Esophagus muscularis mucosa (tissue), 4 donors: Measurements from ENCODE around the gene SLC22A3. TPM values are rescaled to one million over a fixed set of nuclear protein-coding genes. Genes with fewer than 3 reads are reported as not detected.

Source experiments
- DNase-seq: peaks from one replicate; pipeline ENCODE4 v3.0.0-alpha.2; 2017; ENCODE audit errors: extremely low spot score
- H3K27ac ChIP-seq, 4 donors: fragments of 200-600 bp; sonication (generic); replicated peaks in 1 of 4; 1 replicate in 3 of 4; 2 replicates in 1 of 4; pipeline ENCODE4 v1.5.1; 2016 to 2019; ENCODE audit warnings: mild to moderate bottlenecking in 1 of 4
- H3K27me3 ChIP-seq, 4 donors: fragments of 200-600 bp; sonication (generic); one replicate each; pipeline versions ENCODE4 v1.5.1 to v1.6.0; 2016 to 2019
- H3K36me3 ChIP-seq, 4 donors: fragments of 200-600 bp; sonication (generic); one replicate each; pipeline ENCODE4 v1.5.1; 2016 to 2019
- H3K4me1 ChIP-seq, 4 donors: fragments of 200-600 bp; sonication (generic); one replicate each; pipeline ENCODE4 v1.5.1; 2016 to 2019
- H3K4me3 ChIP-seq, 4 donors: fragments of 200-600 bp; sonication (generic); 1 replicate in 2 of 4; 2 replicates in 2 of 4; pipeline ENCODE4 v1.5.1; 2016 to 2019; ENCODE audit warnings: mild to moderate bottlenecking in 4 of 4, moderate library complexity in 1 of 4
- H3K9me3 ChIP-seq, 4 donors: fragments of 200-600 bp; sonication (generic); 1 replicate in 3 of 4; 2 replicates in 1 of 4; pipeline ENCODE4 v1.5.1; 2016 to 2019
- CTCF ChIP-seq, 3 experiments: fragments of 200-600 bp in 2 of 3; fragments of 450-650 bp in 1 of 3; sonication (generic) in 2 of 3; IDR thresholded peaks; one replicate each; pipeline ENCODE4 v1.5.1; 2017 to 2019; ENCODE audit warnings: antibody characterized with exemption in 3 of 3, mild to moderate bottlenecking in 2 of 3, moderate library complexity in 1 of 3
- EP300 ChIP-seq: sonication (generic); formaldehyde crosslinking; IDR thresholded peaks from one replicate; pipeline ENCODE4 v1.6.1; 2017; ENCODE audit warnings: antibody characterized with exemption
- POLR2A ChIP-seq: fragments of 450-650 bp; IDR thresholded peaks from one replicate; pipeline ENCODE4 v1.6.1; 2017; ENCODE audit warnings: antibody characterized with exemption, moderate library complexity, mild to moderate bottlenecking, low read depth
- POLR2AphosphoS5 ChIP-seq, 2 donors: sonication (generic); formaldehyde crosslinking; IDR thresholded peaks; one replicate each; pipeline ENCODE4 v1.6.1; 2017; ENCODE audit warnings: antibody characterized with exemption in 2 of 2
- WGBS: methylation state at CpG from one replicate; pipeline ENCODE4 v1.1.5; 2018; 5-methylcytosine and 5-hydroxymethylcytosine counted together
- intact Hi-C: fragments of 100-400 bp; cut with DNase I; formaldehyde crosslinking; loops from one replicate; pipeline ENCODE4 v1.15.1; 2023
- total RNA-seq, 4 donors: library from RNA; depleted of rRNA; stranded (reverse); fragments of >200 nt; gene quantifications; one replicate each; pipeline versions ENCODE4 v1.1.0 to v1.2.1, GENCODE V29; 2016

Gene SLC22A3
- total RNA-seq, 4 donors from 2014 or later = 16.8 to 20.4 (median 18.9) TPM

DNA sequence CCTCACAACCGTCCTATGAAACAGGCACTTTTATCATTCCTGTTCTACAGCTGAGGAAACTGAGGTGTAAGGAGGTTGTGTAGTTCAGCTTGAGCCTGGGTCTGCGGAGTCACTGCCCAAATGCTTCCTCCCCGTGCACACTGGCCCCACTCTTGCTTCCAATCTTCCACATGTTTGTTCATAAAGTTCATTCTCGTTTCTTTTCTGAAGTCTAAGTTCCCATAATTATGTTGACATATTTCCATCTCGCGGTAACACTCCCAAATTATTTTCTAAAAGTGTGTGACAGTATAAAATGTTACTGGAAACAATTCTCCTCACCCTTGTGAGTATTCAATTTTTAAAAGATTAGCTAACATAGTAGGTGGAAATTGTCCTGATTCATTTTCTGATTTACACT is 106.9 kb downstream of the SLC22A3 start:
- peak overlapping the region; percentile 58 to 76 (median 64) for H3K27ac ChIP-seq
- no peaks in the 10 kb centered on the region for H3K9me3 ChIP-seq
- no peaks in the 10 kb centered on the region for H3K36me3 ChIP-seq
- no peak for TF ChIP-seq POLR2A
- no peak for TF ChIP-seq CTCF (IDR thresholded peaks at IDR 0.05)
- no peak for TF ChIP-seq POLR2AphosphoS5 (IDR thresholded peaks at IDR 0.05)
- TF ChIP-seq EP300 = no peak
- DNase-seq = peak; percentile 80
- peaks cover 12 to 17% (median 16%) of the 10 kb centered on the region in 4 donors for H3K4me1 ChIP-seq
- WGBS = 38% methylated on average over 6 of the region's 6 CpGs
- peak overlapping the region; percentile 30 to 48 (median 42) for H3K4me3 ChIP-seq
- intact Hi-C loops = loop anchor here (2.0 kb wide), 1 partner anchor 316 kb away; no protein-coding TSS in a partner anchor
- no peaks in the 10 kb centered on the region for H3K27me3 ChIP-seq

- Histone ChIP-seq H3K27me3 (no peaks in the 10 kb centered on the region), H3K4me3 (peak overlapping the region; percentile 30 to 48 (median 42)), H3K27ac (peak overlapping the region; percentile 58 to 76 (median 64)), H3K4me1 (peaks cover 12 to 17% (median 16%) of the 10 kb centered on the region in 4 donors), H3K9me3 (no peaks in the 10 kb centered on the region), H3K36me3 (no peaks in the 10 kb centered on the region)
- TF ChIP-seq EP300 (no peak), POLR2AphosphoS5 (IDR thresholded peaks at IDR 0.05) (peak; percentile 29 to 51), CTCF (IDR thresholded peaks at IDR 0.05) (peak; percentile 95 to 98 (median 97))
- WGBS = 10% methylated on average over 10 of the region's 11 CpGs
- peak; percentile 92 for DNase-seq
- intact Hi-C loops = loop anchor here (1.0 to 2.0 kb wide), 3 partner anchors 80 to 367 kb away; no protein-coding TSS in a partner anchor
These were observed 107.5 kb downstream of the SLC22A3 start for GRCh38 chr6:160455541-160456213.

- Histone ChIP-seq H3K4me1 (peaks cover 12 to 17% (median 16%) of the 10 kb centered on the region in 4 donors), H3K9me3 (no peaks in the 10 kb centered on the region), H3K27ac (peak overlapping the region; percentile 58 to 76 (median 64)), H3K36me3 (no peaks in the 10 kb centered on the region), H3K27me3 (no peaks in the 10 kb centered on the region), H3K4me3 (peak overlapping the region in 2 of 4 donors; percentile 43 to 48)
- TF ChIP-seq CTCF (IDR thresholded peaks at IDR 0.05) = peak in 1 of 3 experiments; percentile 2
- TF ChIP-seq POLR2AphosphoS5 (IDR thresholded peaks at IDR 0.05) = no peak
- intact Hi-C loops = loop anchor here (1.0 to 2.0 kb wide), 2 partner anchors 79 to 367 kb away; no protein-coding TSS in a partner anchor
- WGBS = 26% methylated on average over 3 of the region's 3 CpGs
- no peak for DNase-seq
These were observed 108.0 kb downstream of the SLC22A3 start for GRCh38 chr6:160456214-160456546.

DNA sequence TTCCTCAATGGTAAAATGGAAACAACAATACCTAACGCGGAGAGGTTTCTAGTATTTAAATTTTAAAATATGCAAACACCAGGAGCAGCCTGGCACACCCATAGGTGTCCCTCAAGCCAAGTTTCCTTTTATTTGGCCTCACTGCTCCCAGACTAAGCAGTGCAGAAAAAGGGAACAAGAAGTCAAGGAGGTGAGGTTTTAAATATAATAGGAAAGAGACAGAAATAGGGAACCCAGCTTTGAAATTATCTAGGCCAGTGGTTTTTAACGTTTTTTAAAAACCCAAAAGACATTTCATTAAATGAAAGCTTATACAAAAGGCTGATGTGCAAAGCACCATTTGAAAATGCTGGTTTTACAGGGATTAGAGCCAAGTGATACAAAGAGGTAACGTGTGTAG is 109.6 kb downstream of the SLC22A3 start:
- H3K27ac ChIP-seq = no peak overlapping the region
- TF ChIP-seq CTCF (IDR thresholded peaks at IDR 0.05) = no peak
- H3K9me3 ChIP-seq = no peaks in the 10 kb centered on the region
- H3K27me3 ChIP-seq = no peaks in the 10 kb centered on the region
- 53% methylated on average over 4 of the region's 4 CpGs for WGBS
- no peak overlapping the region for H3K4me3 ChIP-seq
- H3K4me1 ChIP-seq = peaks cover 12 to 17% (median 16%) of the 10 kb centered on the region in 4 donors
- intact Hi-C loops = loop anchor here (2.0 kb wide), 1 partner anchor 369 kb away; no protein-coding TSS in a partner anchor
- peak; percentile 21 for DNase-seq
- no peaks in the 10 kb centered on the region for H3K36me3 ChIP-seq

DNA sequence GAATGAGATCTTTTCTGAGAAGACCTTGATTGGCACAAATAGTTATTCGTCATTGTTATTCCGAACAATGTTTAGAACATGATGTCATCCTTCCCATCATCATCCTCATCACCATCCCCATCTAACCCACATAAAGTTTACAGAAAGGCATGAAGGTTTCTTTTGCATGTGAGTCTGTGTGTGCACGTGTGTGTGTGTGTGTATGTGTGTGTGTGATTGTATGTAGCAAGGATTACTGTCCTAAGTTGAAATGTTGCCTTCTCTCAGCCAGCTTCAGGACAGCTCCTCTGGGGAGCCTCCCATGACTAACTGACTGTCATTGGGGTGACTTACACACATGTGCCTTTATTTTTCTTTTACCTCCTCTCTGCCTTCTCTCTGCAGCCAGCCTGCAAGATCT is 113.5 kb downstream of the SLC22A3 start:
- TF ChIP-seq POLR2A = no peak
- intact Hi-C loops = no loop called here
- H3K27ac ChIP-seq = no peak overlapping the region
- H3K9me3 ChIP-seq = no peaks in the 10 kb centered on the region
- DNase-seq = peak; percentile 77
- no peaks in the 10 kb centered on the region for H3K4me1 ChIP-seq
- 80% methylated on average over 3 of the region's 3 CpGs for WGBS
- no peak overlapping the region for H3K4me3 ChIP-seq
- no peaks in the 10 kb centered on the region for H3K36me3 ChIP-seq
- H3K27me3 ChIP-seq = no peaks in the 10 kb centered on the region
